Measurements from ENCODE around the gene ALG8. TPM values are rescaled to one million over a fixed set of nuclear protein-coding genes. Genes with fewer than 3 reads are reported as not detected.

Gene ALG8
- total and polyA plus RNA-seq, 2 experiments from 2014 or later, result 94.3 to 130 TPM

DNA sequence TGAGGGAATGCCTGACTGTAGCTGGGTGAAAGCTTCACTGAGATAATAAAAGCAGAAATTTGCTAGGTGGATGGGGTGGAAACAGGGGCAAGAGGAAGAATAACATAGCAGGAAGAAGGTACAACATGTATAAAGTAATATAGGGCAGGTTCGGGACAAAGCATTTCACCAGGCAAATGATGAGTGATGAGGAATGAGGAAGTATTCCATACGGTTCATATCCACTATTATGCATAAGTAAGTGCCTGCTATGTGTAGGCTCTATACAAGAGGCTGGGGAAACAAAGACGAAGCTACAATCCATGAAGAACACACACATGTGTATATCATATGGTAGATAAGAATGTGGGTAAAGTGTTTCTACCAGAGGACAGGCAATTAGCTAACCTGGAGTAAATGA lies 67.7 kb downstream of the ALG8 start (continued):
- TF ChIP-seq, protein P1, sequence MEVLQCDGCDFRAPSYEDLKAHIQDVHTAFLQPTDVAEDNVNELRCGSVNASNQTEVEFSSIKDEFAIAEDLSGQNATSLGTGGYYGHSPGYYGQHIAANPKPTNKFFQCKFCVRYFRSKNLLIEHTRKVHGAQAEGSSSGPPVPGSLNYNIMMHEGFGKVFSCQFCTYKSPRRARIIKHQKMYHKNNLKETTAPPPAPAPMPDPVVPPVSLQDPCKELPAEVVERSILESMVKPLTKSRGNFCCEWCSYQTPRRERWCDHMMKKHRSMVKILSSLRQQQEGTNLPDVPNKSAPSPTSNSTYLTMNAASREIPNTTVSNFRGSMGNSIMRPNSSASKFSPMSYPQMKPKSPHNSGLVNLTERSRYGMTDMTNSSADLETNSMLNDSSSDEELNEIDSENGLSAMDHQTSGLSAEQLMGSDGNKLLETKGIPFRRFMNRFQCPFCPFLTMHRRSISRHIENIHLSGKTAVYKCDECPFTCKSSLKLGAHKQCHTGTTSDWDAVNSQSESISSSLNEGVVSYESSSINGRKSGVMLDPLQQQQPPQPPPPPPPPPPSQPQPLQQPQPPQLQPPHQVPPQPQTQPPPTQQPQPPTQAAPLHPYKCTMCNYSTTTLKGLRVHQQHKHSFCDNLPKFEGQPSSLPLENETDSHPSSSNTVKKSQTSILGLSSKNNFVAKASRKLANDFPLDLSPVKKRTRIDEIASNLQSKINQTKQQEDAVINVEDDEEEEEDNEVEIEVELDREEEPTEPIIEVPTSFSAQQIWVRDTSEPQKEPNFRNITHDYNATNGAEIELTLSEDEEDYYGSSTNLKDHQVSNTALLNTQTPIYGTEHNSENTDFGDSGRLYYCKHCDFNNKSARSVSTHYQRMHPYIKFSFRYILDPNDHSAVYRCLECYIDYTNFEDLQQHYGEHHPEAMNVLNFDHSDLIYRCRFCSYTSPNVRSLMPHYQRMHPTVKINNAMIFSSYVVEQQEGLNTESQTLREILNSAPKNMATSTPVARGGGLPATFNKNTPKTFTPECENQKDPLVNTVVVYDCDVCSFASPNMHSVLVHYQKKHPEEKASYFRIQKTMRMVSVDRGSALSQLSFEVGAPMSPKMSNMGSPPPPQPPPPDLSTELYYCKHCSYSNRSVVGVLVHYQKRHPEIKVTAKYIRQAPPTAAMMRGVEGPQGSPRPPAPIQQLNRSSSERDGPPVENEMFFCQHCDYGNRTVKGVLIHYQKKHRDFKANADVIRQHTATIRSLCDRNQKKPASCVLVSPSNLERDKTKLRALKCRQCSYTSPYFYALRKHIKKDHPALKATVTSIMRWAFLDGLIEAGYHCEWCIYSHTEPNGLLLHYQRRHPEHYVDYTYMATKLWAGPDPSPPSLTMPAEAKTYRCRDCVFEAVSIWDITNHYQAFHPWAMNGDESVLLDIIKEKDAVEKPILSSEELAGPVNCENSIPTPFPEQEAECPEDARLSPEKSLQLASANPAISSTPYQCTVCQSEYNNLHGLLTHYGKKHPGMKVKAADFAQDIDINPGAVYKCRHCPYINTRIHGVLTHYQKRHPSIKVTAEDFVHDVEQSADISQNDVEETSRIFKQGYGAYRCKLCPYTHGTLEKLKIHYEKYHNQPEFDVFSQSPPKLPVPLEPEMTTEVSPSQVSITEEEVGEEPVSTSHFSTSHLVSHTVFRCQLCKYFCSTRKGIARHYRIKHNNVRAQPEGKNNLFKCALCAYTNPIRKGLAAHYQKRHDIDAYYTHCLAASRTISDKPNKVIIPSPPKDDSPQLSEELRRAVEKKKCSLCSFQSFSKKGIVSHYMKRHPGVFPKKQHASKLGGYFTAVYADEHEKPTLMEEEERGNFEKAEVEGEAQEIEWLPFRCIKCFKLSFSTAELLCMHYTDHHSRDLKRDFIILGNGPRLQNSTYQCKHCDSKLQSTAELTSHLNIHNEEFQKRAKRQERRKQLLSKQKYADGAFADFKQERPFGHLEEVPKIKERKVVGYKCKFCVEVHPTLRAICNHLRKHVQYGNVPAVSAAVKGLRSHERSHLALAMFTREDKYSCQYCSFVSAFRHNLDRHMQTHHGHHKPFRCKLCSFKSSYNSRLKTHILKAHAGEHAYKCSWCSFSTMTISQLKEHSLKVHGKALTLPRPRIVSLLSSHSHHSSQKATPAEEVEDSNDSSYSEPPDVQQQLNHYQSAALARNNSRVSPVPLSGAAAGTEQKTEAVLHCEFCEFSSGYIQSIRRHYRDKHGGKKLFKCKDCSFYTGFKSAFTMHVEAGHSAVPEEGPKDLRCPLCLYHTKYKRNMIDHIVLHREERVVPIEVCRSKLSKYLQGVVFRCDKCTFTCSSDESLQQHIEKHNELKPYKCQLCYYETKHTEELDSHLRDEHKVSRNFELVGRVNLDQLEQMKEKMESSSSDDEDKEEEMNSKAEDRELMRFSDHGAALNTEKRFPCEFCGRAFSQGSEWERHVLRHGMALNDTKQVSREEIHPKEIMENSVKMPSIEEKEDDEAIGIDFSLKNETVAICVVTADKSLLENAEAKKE (CRISPR knock-in tag; IDR thresholded peaks at IDR 0.05), result no peak
- no peak for TF ChIP-seq ZNF331 (CRISPR knock-in tag; IDR thresholded peaks at IDR 0.05; ENCODE audit: low read depth)
- no peak for TF ChIP-seq ZNF114 (CRISPR knock-in tag; IDR thresholded peaks at IDR 0.05)
- TF ChIP-seq, protein P2, sequence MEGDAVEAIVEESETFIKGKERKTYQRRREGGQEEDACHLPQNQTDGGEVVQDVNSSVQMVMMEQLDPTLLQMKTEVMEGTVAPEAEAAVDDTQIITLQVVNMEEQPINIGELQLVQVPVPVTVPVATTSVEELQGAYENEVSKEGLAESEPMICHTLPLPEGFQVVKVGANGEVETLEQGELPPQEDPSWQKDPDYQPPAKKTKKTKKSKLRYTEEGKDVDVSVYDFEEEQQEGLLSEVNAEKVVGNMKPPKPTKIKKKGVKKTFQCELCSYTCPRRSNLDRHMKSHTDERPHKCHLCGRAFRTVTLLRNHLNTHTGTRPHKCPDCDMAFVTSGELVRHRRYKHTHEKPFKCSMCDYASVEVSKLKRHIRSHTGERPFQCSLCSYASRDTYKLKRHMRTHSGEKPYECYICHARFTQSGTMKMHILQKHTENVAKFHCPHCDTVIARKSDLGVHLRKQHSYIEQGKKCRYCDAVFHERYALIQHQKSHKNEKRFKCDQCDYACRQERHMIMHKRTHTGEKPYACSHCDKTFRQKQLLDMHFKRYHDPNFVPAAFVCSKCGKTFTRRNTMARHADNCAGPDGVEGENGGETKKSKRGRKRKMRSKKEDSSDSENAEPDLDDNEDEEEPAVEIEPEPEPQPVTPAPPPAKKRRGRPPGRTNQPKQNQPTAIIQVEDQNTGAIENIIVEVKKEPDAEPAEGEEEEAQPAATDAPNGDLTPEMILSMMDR (conservative IDR thresholded peaks at IDR 0.05; ENCODE audit: low read depth in 2 of 2), result no peak
- no peak for TF ChIP-seq CREB1 (CRISPR knock-in tag; IDR thresholded peaks at IDR 0.05; ENCODE audit: low read depth)

GRCh38 chr11:78070621-78071020 lies 68.8 kb downstream of the ALG8 start:
- Histone ChIP-seq H3K9me2 (ENCODE audit: insufficient read depth) (no peaks in the 10 kb centered on the region), H3K27me3 (ENCODE audit: insufficient read depth) (no peaks in the 10 kb centered on the region), H3K79me2 (replicated peaks; ENCODE audit: insufficient read depth) (peaks cover 27% of the 10 kb centered on the region), H3K4me1 (ENCODE audit: insufficient read depth) (no peaks in the 10 kb centered on the region), H3K4me2 (no peak overlapping the region), H2AFZ (no peak overlapping the region), H3K27ac (ENCODE audit: low read depth) (no peak overlapping the region), H4K20me1 (replicated peaks; ENCODE audit: insufficient read depth) (peaks cover 10% of the 10 kb centered on the region), H3K36me3 (ENCODE audit: insufficient read depth) (peaks cover 7% of the 10 kb centered on the region; the same call in 1 of the 2 replicates), H3F3A (replicated peaks; ENCODE audit: low read depth) (no peaks in the 10 kb centered on the region; the same call in 1 of the 2 replicates), H3K4me3 (no peak overlapping the region)
- Mint-ChIP-seq H3K36me3 (ENCODE audit: low read depth) (peaks cover 37% of the 10 kb centered on the region), H3K4me1 (no peaks in the 10 kb centered on the region), H3K9me3 (no peaks in the 10 kb centered on the region), H3K27ac (no peak overlapping the region), H3K4me3 (no peak overlapping the region), H3K27me3 (ENCODE audit: insufficient read depth, low read depth, poor library complexity) (no peaks in the 10 kb centered on the region)
- DNase-seq (ENCODE audit: low spot score) (no peak), ATAC-seq (no peak)
- TF ChIP-seq ZNF331 (CRISPR knock-in tag; IDR thresholded peaks at IDR 0.05; ENCODE audit: low read depth), result no peak

Measured in GM23338 (cell line).